Activated CD8-positive, alpha-beta T cell treated with anti-CD3 and anti-CD28 coated beads for 36 hours (primary cell): ENCODE measurements around the gene SOHLH1. TPM values are rescaled to one million over a fixed set of nuclear protein-coding genes. Genes with fewer than 3 reads are reported as not detected.

Source experiments
- ATAC-seq: fragments of 200-7000 bp; cut with Tn5 transposase; one replicate; pipeline ENCODE4 v1.10.0; 2021; ENCODE audit warnings: mild to moderate bottlenecking, moderate library complexity
- CTCF ChIA-PET: fragments of 350-600 bp; sonication (Branson Sonifier 250); formaldehyde crosslinking; loops from one replicate; lab custom pipeline; 2021; ENCODE audit warnings: antibody characterized with exemption; lab: Charles Lee
- POLR2A ChIA-PET: fragments of 350-600 bp; sonication (Branson Sonifier 250); formaldehyde crosslinking; loops from one replicate; lab custom pipeline; 2021; ENCODE audit warnings: antibody characterized with exemption; lab: Charles Lee
- DNase-seq: peaks from one replicate; pipeline ENCODE4 v3.0.0-alpha.2; 2020
- H3K27ac Mint-ChIP-seq: one replicate; pipeline ENCODE4 v1.8.0; 2021; ENCODE audit warnings: mild to moderate bottlenecking, mixed read lengths
- H3K27me3 Mint-ChIP-seq: one replicate; pipeline ENCODE4 v1.8.0; 2021; ENCODE audit warnings: mixed read lengths
- H3K36me3 Mint-ChIP-seq: one replicate; pipeline ENCODE4 v1.8.0; 2021; ENCODE audit warnings: low read depth, mixed read lengths
- H3K4me1 Mint-ChIP-seq: one replicate; pipeline ENCODE4 v1.8.0; 2021; ENCODE audit warnings: low read depth, mixed read lengths
- H3K4me3 Mint-ChIP-seq: one replicate; pipeline ENCODE4 v1.8.0; 2021; ENCODE audit warnings: mild to moderate bottlenecking, moderate library complexity, mixed read lengths
- H3K9me3 Mint-ChIP-seq: one replicate; pipeline ENCODE4 v1.8.0; 2021; ENCODE audit warnings: mixed read lengths
- CTCF ChIP-seq: fragments of 200-600 bp; IDR thresholded peaks from one replicate; pipeline ENCODE4 v1.8.0; 2022; ENCODE audit warnings: antibody characterized with exemption, mild to moderate bottlenecking
- intact Hi-C: fragments of 100-400 bp; cut with micrococcal nuclease; formaldehyde crosslinking; loops from one replicate; pipeline ENCODE4 v1.10.0; 2022
- total RNA-seq, 2 experiments: library from RNA; stranded (reverse); gene quantifications; one replicate each; pipeline ENCODE4 v1.2.3, GENCODE V29; 2021

Gene SOHLH1
- total RNA-seq, 2 experiments from 2014 or later = not detected

- CTCF ChIA-PET = no interaction called here
- Mint-ChIP-seq H3K9me3 (no peaks in the 10 kb centered on the region), H3K27ac (no peak overlapping the region), H3K4me1 (no peaks in the 10 kb centered on the region), H3K4me3 (no peak overlapping the region), H3K36me3 (no peaks in the 10 kb centered on the region), H3K27me3 (peaks cover 14% of the 10 kb centered on the region)
- DNase-seq = no peak
- TF ChIP-seq CTCF = no peak
- no peak for ATAC-seq
- intact Hi-C loops = no loop called here
- POLR2A ChIA-PET = no interaction called here
Observed at GRCh38 chr9:135700525-135700924, 1.2 kb upstream of the SOHLH1 start.

- H3K27ac Mint-ChIP-seq = no peak overlapping the region
- no peak for DNase-seq
- peaks cover 12% of the 10 kb centered on the region for H3K27me3 Mint-ChIP-seq
- ChIA-PET CTCF (no interaction called here), POLR2A (no interaction called here)
- no peak for ATAC-seq
- no peaks in the 10 kb centered on the region for H3K36me3 Mint-ChIP-seq
- TF ChIP-seq CTCF = no peak
- H3K9me3 Mint-ChIP-seq = no peaks in the 10 kb centered on the region
- no peak overlapping the region for H3K4me3 Mint-ChIP-seq
- intact Hi-C loops = no loop called here
- H3K4me1 Mint-ChIP-seq = no peaks in the 10 kb centered on the region
Observed at GRCh38 chr9:135698767-135699166, 514 bp downstream of the SOHLH1 start.

- no peak for TF ChIP-seq CTCF
- ATAC-seq (no peak), DNase-seq (no peak)
- no peak overlapping the region for H3K4me3 Mint-ChIP-seq
- H3K4me1 Mint-ChIP-seq = no peaks in the 10 kb centered on the region
- peaks cover 10% of the 10 kb centered on the region for H3K27me3 Mint-ChIP-seq
- CTCF ChIA-PET = no interaction called here
- no peaks in the 10 kb centered on the region for H3K36me3 Mint-ChIP-seq
- H3K27ac Mint-ChIP-seq = no peak overlapping the region
- no peaks in the 10 kb centered on the region for H3K9me3 Mint-ChIP-seq
- intact Hi-C loops = no loop called here
- POLR2A ChIA-PET = no interaction called here
Observed at GRCh38 chr9:135698236-135698635, 1.0 kb downstream of the SOHLH1 start.

- Mint-ChIP-seq H3K4me1 (no peaks in the 10 kb centered on the region), H3K27ac (no peak overlapping the region), H3K4me3 (no peak overlapping the region), H3K9me3 (no peaks in the 10 kb centered on the region), H3K27me3 (peaks cover 6% of the 10 kb centered on the region), H3K36me3 (no peaks in the 10 kb centered on the region)
- intact Hi-C loops = no loop called here
- CTCF ChIA-PET = no interaction called here
- POLR2A ChIA-PET = no interaction called here
- no peak for TF ChIP-seq CTCF
- DNase-seq (no peak), ATAC-seq (no peak)
Observed at GRCh38 chr9:135697226-135697625, 2.1 kb downstream of the SOHLH1 start.

- H3K27me3 Mint-ChIP-seq = peaks cover 6% of the 10 kb centered on the region
- no peaks in the 10 kb centered on the region for H3K4me1 Mint-ChIP-seq
- no peaks in the 10 kb centered on the region for H3K9me3 Mint-ChIP-seq
- TF ChIP-seq CTCF = no peak
- DNase-seq (no peak), ATAC-seq (no peak)
- intact Hi-C loops = no loop called here
- H3K4me3 Mint-ChIP-seq = no peak overlapping the region
- POLR2A ChIA-PET = no interaction called here
- CTCF ChIA-PET = no interaction called here
- H3K27ac Mint-ChIP-seq = no peak overlapping the region
- no peaks in the 10 kb centered on the region for H3K36me3 Mint-ChIP-seq
Observed at GRCh38 chr9:135696446-135696845, 2.8 kb downstream of the SOHLH1 start.
